HG03558 (cell line): ENCODE results near the gene KIRREL3.

Experiments used
- ATAC-seq: cut with Tn5 transposase; IDR thresholded peaks from one replicate; pipeline ENCODE4 v1.9.1; 2021; ENCODE audit warnings: moderate number of reproducible peaks; ENCODE audit not compliant: unreplicated experiment; ENCODE audit errors: extremely low read depth

KIRREL3 gene

GRCh38 chr11:126920833-126921232 is 79.7 kb downstream of the KIRREL3 start:
- ATAC-seq: no peak

GRCh38 chr11:126919147-126919823 is 81.3 kb downstream of the KIRREL3 start:
- ATAC-seq: no peak

- ATAC-seq: no peak
Observed at GRCh38 chr11:126918556-126918955, 82.0 kb downstream of the KIRREL3 start.

GRCh38 chr11:126917531-126918204 is 82.9 kb downstream of the KIRREL3 start:
- peak; percentile 89 for ATAC-seq

- no peak for ATAC-seq
Observed at GRCh38 chr11:126915430-126915829, 85.1 kb downstream of the KIRREL3 start.

- no peak for ATAC-seq
Observed at GRCh38 chr11:126914941-126915340, 85.6 kb downstream of the KIRREL3 start.

- no peak for ATAC-seq
Observed at GRCh38 chr11:126914166-126914565, 86.4 kb downstream of the KIRREL3 start.

GRCh38 chr11:126904520-126904919 is 96.0 kb downstream of the KIRREL3 start:
- no peak for ATAC-seq

GRCh38 chr11:126901783-126902182 is 98.8 kb downstream of the KIRREL3 start:
- no peak for ATAC-seq

GRCh38 chr11:126899961-126900748 is 100.4 kb downstream of the KIRREL3 start:
- no peak for ATAC-seq

GRCh38 chr11:126898802-126899201 is 101.8 kb downstream of the KIRREL3 start:
- no peak for ATAC-seq

- no peak for ATAC-seq
Observed at GRCh38 chr11:126897430-126897829, 103.1 kb downstream of the KIRREL3 start.

- no peak for ATAC-seq
Observed at GRCh38 chr11:126896025-126896424, 104.5 kb downstream of the KIRREL3 start.

- ATAC-seq: no peak
Observed at GRCh38 chr11:126893796-126894195, 106.8 kb downstream of the KIRREL3 start.

- ATAC-seq: no peak
Observed at GRCh38 chr11:126892756-126893155, 107.8 kb downstream of the KIRREL3 start.

- ATAC-seq: no peak
Observed at GRCh38 chr11:126891556-126892217, 108.9 kb downstream of the KIRREL3 start.

GRCh38 chr11:126890561-126890960 is 110.0 kb downstream of the KIRREL3 start:
- ATAC-seq: no peak

GRCh38 chr11:126888115-126888712 is 112.4 kb downstream of the KIRREL3 start:
- ATAC-seq: no peak

- ATAC-seq: no peak
Observed at GRCh38 chr11:126886636-126887035, 113.9 kb downstream of the KIRREL3 start.

GRCh38 chr11:126886085-126886484 is 114.5 kb downstream of the KIRREL3 start:
- ATAC-seq: no peak
